ENCODE measurements around the gene RNF43.

- TF ChIP-seq CTCF (IDR thresholded peaks at IDR 0.05; ENCODE audit: insufficient read depth, low read length) (no peak), POLR2AphosphoS5 (IDR thresholded peaks at IDR 0.05; ENCODE audit: low read depth) (no peak), REST (IDR thresholded peaks at IDR 0.05; ENCODE audit: insufficient replicate concordance, low read depth) (no peak)
Observed at GRCh38 chr17:58452738-58453137, 35.4 kb upstream of the RNF43 start.
